ENCODE results near the gene WDR27. TPM values are rescaled to one million over a fixed set of nuclear protein-coding genes. Genes with fewer than 3 reads are reported as not detected.

WDR27 gene
- polyA plus RNA-seq, 3 donors = 0.95 to 20.5 (median 2.0) TPM

- no peak overlapping the region for H3K9ac ChIP-seq (ENCODE audit: insufficient read depth, low read length, poor library complexity, severe bottlenecking)
- TF ChIP-seq, protein P1, sequence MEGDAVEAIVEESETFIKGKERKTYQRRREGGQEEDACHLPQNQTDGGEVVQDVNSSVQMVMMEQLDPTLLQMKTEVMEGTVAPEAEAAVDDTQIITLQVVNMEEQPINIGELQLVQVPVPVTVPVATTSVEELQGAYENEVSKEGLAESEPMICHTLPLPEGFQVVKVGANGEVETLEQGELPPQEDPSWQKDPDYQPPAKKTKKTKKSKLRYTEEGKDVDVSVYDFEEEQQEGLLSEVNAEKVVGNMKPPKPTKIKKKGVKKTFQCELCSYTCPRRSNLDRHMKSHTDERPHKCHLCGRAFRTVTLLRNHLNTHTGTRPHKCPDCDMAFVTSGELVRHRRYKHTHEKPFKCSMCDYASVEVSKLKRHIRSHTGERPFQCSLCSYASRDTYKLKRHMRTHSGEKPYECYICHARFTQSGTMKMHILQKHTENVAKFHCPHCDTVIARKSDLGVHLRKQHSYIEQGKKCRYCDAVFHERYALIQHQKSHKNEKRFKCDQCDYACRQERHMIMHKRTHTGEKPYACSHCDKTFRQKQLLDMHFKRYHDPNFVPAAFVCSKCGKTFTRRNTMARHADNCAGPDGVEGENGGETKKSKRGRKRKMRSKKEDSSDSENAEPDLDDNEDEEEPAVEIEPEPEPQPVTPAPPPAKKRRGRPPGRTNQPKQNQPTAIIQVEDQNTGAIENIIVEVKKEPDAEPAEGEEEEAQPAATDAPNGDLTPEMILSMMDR (IDR thresholded peaks at IDR 0.05) = no peak
- H3K27ac ChIP-seq (ENCODE audit: low read depth in 1 of 2, low read length in 2 of 2) = no peak overlapping the region
- Mint-ChIP-seq H3K27me3 (ENCODE audit: low read depth in 3 of 3) (peaks cover 0 to 2% (median 0%) of the 10 kb centered on the region in 3 donors), H3K36me3 (no peaks in the 10 kb centered on the region), H3K4me3 (no peak overlapping the region), H3K27ac (peak overlapping the region in 1 of 7 donors; percentile 16), H3K9me3 (peaks cover 0 to 15% (median 7%) of the 10 kb centered on the region in 7 donors), H3K4me1 (peaks cover 5% of the 10 kb centered on the region)
- H2AFZ ChIP-seq (ENCODE audit: insufficient read depth, low read depth, low read length, poor library complexity, severe bottlenecking) = no peak overlapping the region
- H3K27me3 ChIP-seq (ENCODE audit: control insufficient read depth in 2 of 2, insufficient read depth in 2 of 2, low read length in 2 of 2) = no peaks in the 10 kb centered on the region
- H4K20me1 ChIP-seq (ENCODE audit: insufficient read depth, low read length) = no peaks in the 10 kb centered on the region
- H3K9me3 ChIP-seq (replicated peaks in 1 of 2; ENCODE audit: control insufficient read depth in 1 of 2, insufficient read depth in 1 of 2, low read length in 2 of 2) = peaks cover 0 to 4% of the 10 kb centered on the region in 2 donors
- no peaks in the 10 kb centered on the region for H3K36me3 ChIP-seq (replicated peaks in 1 of 2; ENCODE audit: control insufficient read depth in 1 of 2, insufficient read depth in 2 of 2, low read length in 2 of 2)
- no peak overlapping the region for H3K4me3 ChIP-seq (replicated peaks in 1 of 3; ENCODE audit: low read depth in 2 of 3, low read length in 3 of 3)
- H3K4me2 ChIP-seq (replicated peaks; ENCODE audit: extremely low read depth, low read length, poor library complexity, severe bottlenecking) = no peak overlapping the region
- intact Hi-C loops (cut with micrococcal nuclease) = no loop called here
- no peaks in the 10 kb centered on the region for H3K79me2 ChIP-seq (ENCODE audit: insufficient read depth, low read length)
- DNase-seq = no peak
- 94% methylated on average over 8 of the region's 10 CpGs for WGBS (ENCODE audit: insufficient coverage)
- no peaks in the 10 kb centered on the region for H3K4me1 ChIP-seq (ENCODE audit: control insufficient read depth in 1 of 2, insufficient read depth in 2 of 2, low read length in 2 of 2)
Measured at GRCh38 chr6:169590376-169590939, 111.4 kb downstream of the WDR27 start.

DNA sequence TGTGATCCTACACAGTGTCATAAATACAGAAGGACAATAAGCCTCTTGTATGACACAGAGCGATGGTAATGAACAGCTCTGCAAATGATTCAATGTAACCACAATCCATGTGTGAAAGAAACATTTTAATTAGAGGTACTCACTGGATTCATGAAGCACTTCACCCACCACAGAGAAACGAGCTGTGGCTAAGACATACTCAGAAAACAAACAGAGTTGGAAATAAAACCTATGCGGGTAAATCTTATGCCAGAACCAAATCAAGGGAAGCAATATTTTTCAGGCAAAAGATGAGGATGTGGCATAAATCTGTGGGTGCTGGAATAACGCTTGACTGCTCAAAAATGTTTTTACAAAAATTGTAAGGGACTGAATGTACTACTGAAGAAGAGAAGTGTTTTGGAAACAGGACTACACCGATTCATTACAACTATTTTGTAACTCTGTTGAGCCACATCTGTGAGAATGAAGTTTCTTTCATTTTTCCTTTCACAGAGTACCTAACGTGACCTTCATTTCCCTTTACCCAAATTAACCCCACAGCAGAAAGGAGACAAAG is 112.1 kb downstream of the WDR27 start:
- Mint-ChIP-seq H3K4me3 (no peak overlapping the region), H3K4me1 (peaks cover 5% of the 10 kb centered on the region), H3K27ac (no peak overlapping the region), H3K27me3 (ENCODE audit: low read depth in 3 of 3) (peaks cover 0 to 2% (median 0%) of the 10 kb centered on the region in 3 donors), H3K36me3 (no peaks in the 10 kb centered on the region), H3K9me3 (peaks cover 0 to 15% (median 7%) of the 10 kb centered on the region in 7 donors)
- intact Hi-C loops (cut with micrococcal nuclease) = no loop called here
- H3K79me2 ChIP-seq (ENCODE audit: insufficient read depth, low read length) = no peaks in the 10 kb centered on the region
- TF ChIP-seq, protein P1 (IDR thresholded peaks at IDR 0.05) = no peak
- H3K4me2 ChIP-seq (replicated peaks; ENCODE audit: extremely low read depth, low read length, poor library complexity, severe bottlenecking) = no peak overlapping the region
- peaks cover 0 to 4% of the 10 kb centered on the region in 2 donors for H3K9me3 ChIP-seq (replicated peaks in 1 of 2; ENCODE audit: control insufficient read depth in 1 of 2, insufficient read depth in 1 of 2, low read length in 2 of 2)
- no peaks in the 10 kb centered on the region for H4K20me1 ChIP-seq (ENCODE audit: insufficient read depth, low read length)
- no peaks in the 10 kb centered on the region for H3K4me1 ChIP-seq (ENCODE audit: control insufficient read depth in 1 of 2, insufficient read depth in 2 of 2, low read length in 2 of 2)
- WGBS (ENCODE audit: insufficient coverage) = 80% methylated on average over 1 of the region's 6 CpGs
- H2AFZ ChIP-seq (ENCODE audit: insufficient read depth, low read depth, low read length, poor library complexity, severe bottlenecking) = no peak overlapping the region
- H3K36me3 ChIP-seq (replicated peaks in 1 of 2; ENCODE audit: control insufficient read depth in 1 of 2, insufficient read depth in 2 of 2, low read length in 2 of 2) = no peaks in the 10 kb centered on the region
- H3K9ac ChIP-seq (ENCODE audit: insufficient read depth, low read length, poor library complexity, severe bottlenecking) = no peak overlapping the region
- H3K27me3 ChIP-seq (ENCODE audit: control insufficient read depth in 2 of 2, insufficient read depth in 2 of 2, low read length in 2 of 2) = no peaks in the 10 kb centered on the region
- no peak overlapping the region for H3K27ac ChIP-seq (ENCODE audit: low read depth in 1 of 2, low read length in 2 of 2)
- DNase-seq = no peak
- no peak overlapping the region for H3K4me3 ChIP-seq (replicated peaks in 1 of 3; ENCODE audit: low read depth in 2 of 3, low read length in 3 of 3)

Data from CD14-positive monocyte (primary cell).